OCI-LY1 (cell line): ENCODE data around the gene B4GALT6.

Source experiments
- EZH2 ChIP-seq: fragments of 200-600 bp; sonication (generic), shearing (Covaris generic); IDR thresholded peaks from 2 replicates; pipeline ENCODE4 v1.8.0; 2017; ENCODE audit warnings: borderline replicate concordance, mixed run types, mild to moderate bottlenecking, antibody characterized with exemption, low read length, moderate library complexity, mixed read lengths
- TF ChIP-seq, protein P1 (sequence below): fragments of 200-600 bp; sonication (generic), shearing (Covaris generic); IDR thresholded peaks from 2 replicates; pipeline ENCODE4 v1.5.1; 2017; ENCODE audit warnings: mild to moderate bottlenecking, antibody characterized with exemption, low read length, moderate library complexity, mixed read lengths

GRCh38 chr18:31645411-31645810 is 39.0 kb downstream of the B4GALT6 start:
- TF ChIP-seq, protein P1, sequence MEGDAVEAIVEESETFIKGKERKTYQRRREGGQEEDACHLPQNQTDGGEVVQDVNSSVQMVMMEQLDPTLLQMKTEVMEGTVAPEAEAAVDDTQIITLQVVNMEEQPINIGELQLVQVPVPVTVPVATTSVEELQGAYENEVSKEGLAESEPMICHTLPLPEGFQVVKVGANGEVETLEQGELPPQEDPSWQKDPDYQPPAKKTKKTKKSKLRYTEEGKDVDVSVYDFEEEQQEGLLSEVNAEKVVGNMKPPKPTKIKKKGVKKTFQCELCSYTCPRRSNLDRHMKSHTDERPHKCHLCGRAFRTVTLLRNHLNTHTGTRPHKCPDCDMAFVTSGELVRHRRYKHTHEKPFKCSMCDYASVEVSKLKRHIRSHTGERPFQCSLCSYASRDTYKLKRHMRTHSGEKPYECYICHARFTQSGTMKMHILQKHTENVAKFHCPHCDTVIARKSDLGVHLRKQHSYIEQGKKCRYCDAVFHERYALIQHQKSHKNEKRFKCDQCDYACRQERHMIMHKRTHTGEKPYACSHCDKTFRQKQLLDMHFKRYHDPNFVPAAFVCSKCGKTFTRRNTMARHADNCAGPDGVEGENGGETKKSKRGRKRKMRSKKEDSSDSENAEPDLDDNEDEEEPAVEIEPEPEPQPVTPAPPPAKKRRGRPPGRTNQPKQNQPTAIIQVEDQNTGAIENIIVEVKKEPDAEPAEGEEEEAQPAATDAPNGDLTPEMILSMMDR = no peak
- TF ChIP-seq EZH2 = no peak
